Measurements from ENCODE around the gene NUMA1. TPM values are rescaled to one million over a fixed set of nuclear protein-coding genes. Genes with fewer than 3 reads are reported as not detected.

NUMA1 gene
- total and polyA plus RNA-seq, 7 donors, result 68.9 to 130 (median 100) TPM

DNA sequence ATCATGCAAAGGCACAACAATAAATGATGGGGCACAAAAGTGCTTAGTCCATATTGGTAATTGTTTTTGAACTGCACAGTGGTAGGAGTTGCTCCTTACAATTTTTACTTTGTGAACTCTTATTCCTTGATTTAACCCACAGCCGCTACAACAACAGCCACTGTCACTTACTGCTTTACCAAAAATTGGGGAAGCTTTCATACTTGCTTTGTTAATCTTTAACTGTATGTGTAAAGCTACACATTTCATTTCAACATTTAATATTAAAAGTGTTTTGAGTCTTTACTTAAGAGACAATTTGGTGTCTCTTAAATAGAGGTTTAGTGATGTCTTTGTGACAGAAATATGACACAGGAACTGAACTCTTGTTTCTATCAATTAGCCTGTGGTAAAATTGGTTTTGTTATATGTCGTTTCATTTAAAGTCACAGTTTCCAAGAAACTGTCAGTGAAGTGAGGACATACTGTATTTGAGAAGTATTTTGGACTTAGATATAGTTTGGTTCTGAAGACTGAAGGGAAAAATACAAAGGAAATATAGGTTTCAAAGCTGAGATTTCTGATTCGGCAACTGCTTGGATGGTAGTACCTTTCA, 88.1 kb downstream of the NUMA1 start:
- Histone ChIP-seq H3K36me3 (ENCODE audit: insufficient read depth in 1 of 2, low read depth in 1 of 2) (peaks cover 0 to 33% of the 10 kb centered on the region in 2 donors), H3K27me3 (ENCODE audit: insufficient read depth in 3 of 3, low read length in 2 of 3) (no peaks in the 10 kb centered on the region), H3K27ac (no peak overlapping the region), H3K9me3 (no peaks in the 10 kb centered on the region), H3K4me1 (peaks cover 3% of the 10 kb centered on the region), H3K4me3 (no peak overlapping the region)
- DNase-seq, result no peak
- ATAC-seq, result no peak
- intact Hi-C loops (cut with DNase I), result no loop called here
- WGBS, 3 donors, result 84 to 87% (median 87%) methylated on average over 3 of the region's 3 CpGs
- no peak for TF ChIP-seq CTCF (IDR thresholded peaks at IDR 0.05)

GRCh38 chr11:71991494-71991893, 88.8 kb downstream of the NUMA1 start:
- ATAC-seq (no peak), DNase-seq (no peak)
- Histone ChIP-seq H3K27ac (no peak overlapping the region), H3K36me3 (ENCODE audit: insufficient read depth in 1 of 2, low read depth in 1 of 2) (peaks cover 0 to 36% of the 10 kb centered on the region in 2 donors), H3K27me3 (ENCODE audit: insufficient read depth in 3 of 3, low read length in 2 of 3) (no peaks in the 10 kb centered on the region), H3K9me3 (no peaks in the 10 kb centered on the region), H3K4me3 (no peak overlapping the region), H3K4me1 (peaks cover 3% of the 10 kb centered on the region)
- no peak for TF ChIP-seq CTCF (IDR thresholded peaks at IDR 0.05)
- intact Hi-C loops (cut with DNase I), result no loop called here
- WGBS, 3 donors, result 90 to 96% (median 94%) methylated on average over 3 of the region's 3 CpGs

DNA sequence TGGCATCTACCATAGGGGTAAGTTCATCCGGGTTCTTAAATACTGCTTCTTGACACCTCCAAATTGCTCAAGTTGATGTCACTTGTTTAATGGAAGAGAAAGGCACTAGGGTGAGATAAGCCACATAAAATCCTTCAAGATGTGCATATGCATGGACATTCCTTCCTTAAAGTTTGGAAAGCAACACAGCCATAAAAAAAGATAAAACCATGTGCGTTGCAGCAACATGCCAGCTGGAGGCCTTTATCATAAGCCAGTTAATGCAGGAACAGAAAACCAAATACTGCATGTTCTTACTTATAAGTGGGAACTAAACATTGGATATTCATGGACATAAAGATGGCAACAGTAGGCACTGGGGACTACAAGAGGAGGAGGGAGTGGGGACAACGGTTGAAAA, 89.6 kb downstream of the NUMA1 start:
- Histone ChIP-seq H3K4me1 (peaks cover 3% of the 10 kb centered on the region), H3K9me3 (no peaks in the 10 kb centered on the region), H3K4me3 (no peak overlapping the region), H3K36me3 (ENCODE audit: insufficient read depth in 1 of 2, low read depth in 1 of 2) (peaks cover 0 to 40% of the 10 kb centered on the region in 2 donors), H3K27me3 (ENCODE audit: insufficient read depth in 3 of 3, low read length in 2 of 3) (no peaks in the 10 kb centered on the region), H3K27ac (no peak overlapping the region)
- intact Hi-C loops (cut with DNase I), result no loop called here
- no peak for TF ChIP-seq CTCF (IDR thresholded peaks at IDR 0.05)
- DNase-seq, result no peak
- ATAC-seq, result no peak
- WGBS, 3 donors, result 61 to 64% (median 62%) methylated on average over 3 of the region's 3 CpGs

DNA sequence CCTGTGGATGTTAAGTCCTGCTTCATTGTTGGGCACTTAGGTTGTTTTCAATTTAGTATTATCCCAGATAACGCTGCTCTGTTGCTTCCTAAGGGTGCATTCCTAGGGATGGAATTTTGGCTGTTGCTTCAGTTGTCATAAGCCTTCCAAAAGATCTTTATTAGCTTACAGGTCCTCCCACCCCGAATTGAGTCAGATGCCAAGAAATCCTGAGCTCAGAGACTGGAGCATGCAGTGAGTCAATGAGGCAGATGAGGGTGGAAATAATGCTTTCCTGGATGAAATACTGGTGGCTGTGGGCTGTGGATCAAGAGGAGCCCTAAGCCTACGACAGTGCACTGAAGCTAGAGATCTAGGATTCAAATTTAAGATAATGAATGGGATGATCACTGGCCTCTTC, 92.3 kb downstream of the NUMA1 start:
- H3K4me3 ChIP-seq, result no peak overlapping the region
- TF ChIP-seq CTCF (IDR thresholded peaks at IDR 0.05), result no peak
- WGBS, 3 donors, result 19 to 36% (median 34%) methylated on average over 3 of the region's 3 CpGs
- H3K4me1 ChIP-seq, result peaks cover 3% of the 10 kb centered on the region
- no peak overlapping the region for H3K27ac ChIP-seq
- H3K27me3 ChIP-seq (ENCODE audit: insufficient read depth in 3 of 3, low read length in 2 of 3), result no peaks in the 10 kb centered on the region
- H3K9me3 ChIP-seq, result no peaks in the 10 kb centered on the region
- intact Hi-C loops (cut with DNase I), result no loop called here
- ATAC-seq, result peak in 2 of 4 donors; percentile 21 to 50
- DNase-seq, result no peak
- H3K36me3 ChIP-seq (ENCODE audit: insufficient read depth in 1 of 2, low read depth in 1 of 2), result peaks cover 4 to 44% of the 10 kb centered on the region in 2 donors

- 42 to 45% (median 45%) methylated on average over 2 of the region's 2 CpGs for WGBS, 3 donors
- DNase-seq (no peak), ATAC-seq (no peak)
- H3K9me3 ChIP-seq, result no peaks in the 10 kb centered on the region
- no peak overlapping the region for H3K27ac ChIP-seq
- no peak for TF ChIP-seq CTCF (IDR thresholded peaks at IDR 0.05)
- intact Hi-C loops (cut with DNase I), result no loop called here
- H3K4me3 ChIP-seq, result no peak overlapping the region
- peaks cover 4 to 46% of the 10 kb centered on the region in 2 donors for H3K36me3 ChIP-seq (ENCODE audit: insufficient read depth in 1 of 2, low read depth in 1 of 2)
- H3K4me1 ChIP-seq, result peaks cover 3% of the 10 kb centered on the region
- no peaks in the 10 kb centered on the region for H3K27me3 ChIP-seq (ENCODE audit: insufficient read depth in 3 of 3, low read length in 2 of 3)
Observed at GRCh38 chr11:71987521-71987920, 92.8 kb downstream of the NUMA1 start.

Measured in psoas muscle (tissue), 8 donors.